Panc1 (cell line): Measurements from ENCODE around the gene SYTL3. TPM values are rescaled to one million over a fixed set of nuclear protein-coding genes. Genes with fewer than 3 reads are reported as not detected.

Experiments
- ATAC-seq: fragments of 200-7000 bp; cut with Tn5 transposase; 2 replicates; pipeline ENCODE4 v1.9.1; 2020; ENCODE audit warnings: mild to moderate bottlenecking, moderate library complexity
- BruUV-seq: library from RNA; stranded (reverse); fragments of 400-500 nt; replicated peaks from 2 replicates; lab custom pipeline; 2021; lab: Mats Ljungman, UMichigan
- CTCF ChIA-PET: fragments of 300-600 bp; sonication (Branson Sonifier 250); formaldehyde crosslinking; loops from one replicate; lab custom pipeline; 2022; ENCODE audit warnings: antibody characterized with exemption; lab: Charles Lee
- POLR2A ChIA-PET: fragments of 300-600 bp; sonication (Branson Sonifier 250); formaldehyde crosslinking; loops from one replicate; lab custom pipeline; 2022; ENCODE audit warnings: antibody characterized with exemption; lab: Charles Lee
- DNase-seq: peaks from one replicate; pipeline ENCODE4 v3.0.0-alpha.2; 2010; ENCODE audit warnings: low read depth, low spot score
- H3K27ac ChIP-seq: 2 replicates; pipeline ENCODE4 v1.5.1; 2011; ENCODE audit warnings: mild to moderate bottlenecking, low read length, inconsistent platforms
- H3K27me3 ChIP-seq: fragments of 200-500 bp; sonication (Bioruptor generic); 2 replicates; pipeline ENCODE4 v1.6.0; 2014; ENCODE audit warnings: low read length, inconsistent platforms; ENCODE audit not compliant: control insufficient read depth, insufficient read depth
- H3K36me3 ChIP-seq: fragments of 200-500 bp; sonication (Bioruptor generic); 2 replicates; pipeline ENCODE4 v1.5.1; 2014; ENCODE audit warnings: inconsistent platforms, mild to moderate bottlenecking, low read length, moderate library complexity; ENCODE audit not compliant: control insufficient read depth, insufficient read depth
- H3K4me1 ChIP-seq: 2 replicates; pipeline ENCODE4 v1.5.1; 2011; ENCODE audit warnings: inconsistent platforms, mild to moderate bottlenecking, low read length, moderate library complexity; ENCODE audit not compliant: control insufficient read depth, insufficient read depth
- H3K4me3 ChIP-seq, 2 experiments: 2 replicates each; pipeline ENCODE4 v1.5.1; 2011 to 2012; ENCODE audit warnings: low read depth in 2 of 2, low read length in 2 of 2, mild to moderate bottlenecking in 2 of 2, inconsistent platforms in 1 of 2, moderate library complexity in 1 of 2
- H3K9me3 ChIP-seq: fragments of 200-500 bp; sonication (Bioruptor generic); 2 replicates; pipeline ENCODE4 v1.5.1; 2014; ENCODE audit warnings: low read depth, mild to moderate bottlenecking, inconsistent platforms, low read length, moderate library complexity; ENCODE audit not compliant: control insufficient read depth, insufficient read depth
- CTCF ChIP-seq: fragments of 450-650 bp; IDR thresholded peaks from 2 replicates; pipeline ENCODE4 v1.5.1; 2017; ENCODE audit warnings: mild to moderate bottlenecking
- POLR2AphosphoS5 ChIP-seq: IDR thresholded peaks from 2 replicates; pipeline ENCODE4 v1.6.1; 2012; ENCODE audit warnings: mild to moderate bottlenecking, low read depth, low read length, moderate library complexity
- REST ChIP-seq, 2 experiments: IDR thresholded peaks; 2 replicates each; pipeline ENCODE4 v1.6.1; 2011 to 2012; ENCODE audit warnings: low read depth in 2 of 2, control low read depth in 1 of 2, low read length in 1 of 2, mild to moderate bottlenecking in 1 of 2, moderate library complexity in 1 of 2; ENCODE audit not compliant: insufficient read depth in 1 of 2
- SIN3A ChIP-seq: IDR thresholded peaks from 2 replicates; pipeline ENCODE4 v1.6.1; 2012; ENCODE audit warnings: low read depth, mild to moderate bottlenecking, low read length, moderate library complexity, borderline replicate concordance; ENCODE audit not compliant: insufficient read depth
- TCF7L2 ChIP-seq: IDR thresholded peaks from 2 replicates; pipeline ENCODE4 v1.6.1; 2011; ENCODE audit warnings: mild to moderate bottlenecking, low read depth, low read length, inconsistent platforms
- in situ Hi-C: cut with HindIII; loops from 2 replicates; pipeline ENCODE4 v1.10.0; 2016; ENCODE audit warnings: low sequenced_read_pairs, low pct_unique_long_range_greater_than_20kb
- intact Hi-C: fragments of 100-400 bp; cut with micrococcal nuclease; formaldehyde crosslinking; loops from one replicate; pipeline ENCODE4 v1.10.0; 2022; ENCODE audit not compliant: unreplicated experiment
- total RNA-seq: library from RNA; stranded (reverse); gene quantifications from one replicate; pipeline ENCODE4 v1.2.1, GENCODE V29; 2021; ENCODE audit not compliant: unreplicated experiment

SYTL3 gene
- total RNA-seq, 1 experiment from 2014 or later = 1.4 TPM

- H3K36me3 ChIP-seq = no peaks in the 10 kb centered on the region
- no TSS peak for BruUV-seq
- no peaks in the 10 kb centered on the region for H3K9me3 ChIP-seq
- TF ChIP-seq REST (IDR thresholded peaks at IDR 0.05; ENCODE audit: insufficient read depth in 1 of 2, low read depth in 2 of 2, low read length in 1 of 2) (no peak), CTCF (peak; percentile 80)
- no peak overlapping the region for H3K4me3 ChIP-seq
- ChIA-PET POLR2A (no interaction called here), CTCF (interaction anchor here (0.6 to 1.5 kb wide), 3 partner anchors 12 to 401 kb away, joined by 3 to 9 read pairs (median 3); no protein-coding TSS in a partner anchor)
- H3K27me3 ChIP-seq = no peaks in the 10 kb centered on the region
- ATAC-seq (peak; percentile 83), DNase-seq (no peak)
- H3K27ac ChIP-seq = no peak overlapping the region
- intact Hi-C loops (no loop called here), in situ Hi-C loops (no loop called here)
- H3K4me1 ChIP-seq = peaks cover 17% of the 10 kb centered on the region
Measured at GRCh38 chr6:158706369-158706982, 56.6 kb downstream of the SYTL3 start.

GRCh38 chr6:158707120-158707820, 57.4 kb downstream of the SYTL3 start:
- H3K9me3 ChIP-seq = no peaks in the 10 kb centered on the region
- intact Hi-C loops = no loop called here
- DNase-seq (no peak), ATAC-seq (no peak)
- no TSS peak for BruUV-seq
- H3K27me3 ChIP-seq = no peaks in the 10 kb centered on the region
- peaks cover 17% of the 10 kb centered on the region for H3K4me1 ChIP-seq
- TF ChIP-seq CTCF = no peak
- TF ChIP-seq POLR2AphosphoS5 = no peak
- TF ChIP-seq SIN3A = no peak
- no peak for TF ChIP-seq TCF7L2
- no peak for TF ChIP-seq REST (IDR thresholded peaks at IDR 0.05; ENCODE audit: insufficient read depth in 1 of 2, low read depth in 2 of 2, low read length in 1 of 2)
- in situ Hi-C loops = no loop called here
- no peak overlapping the region for H3K4me3 ChIP-seq
- H3K36me3 ChIP-seq = no peaks in the 10 kb centered on the region
- no peak overlapping the region for H3K27ac ChIP-seq
- POLR2A ChIA-PET = no interaction called here
- CTCF ChIA-PET = interaction anchor here (0.7 to 1.5 kb wide), 2 partner anchors 11 to 251 kb away, joined by 3 to 4 read pairs; no protein-coding TSS in a partner anchor
